HCT116 (cell line): Measurements from ENCODE around the gene LAMB4.

ENCODE experiments used
- ATF3 ChIP-seq: IDR thresholded peaks from 2 replicates; pipeline ENCODE4 v1.6.1; 2012
- CTCF ChIP-seq, 3 experiments: fragments of 200-600 bp in 1 of 3; sonication (generic) in 1 of 3; IDR thresholded peaks in 2 of 3; conservative IDR thresholded peaks in 1 of 3; 2 replicates each; pipeline ENCODE4 v1.5.1; 2012 to 2017; ENCODE audit warnings: low read depth in 2 of 3, low read length in 2 of 3, antibody characterized with exemption in 1 of 3, borderline replicate concordance in 1 of 3, control low read depth in 1 of 3, mild to moderate bottlenecking in 1 of 3, mixed read lengths in 1 of 3, mixed run types in 1 of 3, moderate library complexity in 1 of 3; ENCODE audit not compliant: insufficient read depth in 1 of 3
- EZH2 ChIP-seq: fragments of 200-600 bp; sonication (generic); IDR thresholded peaks from 2 replicates; pipeline ENCODE4 v1.6.1; 2017; ENCODE audit warnings: antibody characterized with exemption, mixed run types
- EZH2phosphoT487 ChIP-seq: fragments of 200-600 bp; IDR thresholded peaks from 2 replicates; pipeline ENCODE4 v1.6.1; 2018; ENCODE audit warnings: antibody characterized with exemption, borderline replicate concordance
- POLR2A ChIP-seq: IDR thresholded peaks from 2 replicates; pipeline ENCODE4 v1.7.0; 2011; ENCODE audit warnings: borderline replicate concordance; ENCODE audit not compliant: insufficient read depth, insufficient read length; ENCODE audit errors: extremely low read depth
- REST ChIP-seq: IDR thresholded peaks from 2 replicates; pipeline ENCODE4 v1.6.1; 2012; ENCODE audit warnings: low read depth
- SIN3A ChIP-seq: IDR thresholded peaks from 2 replicates; pipeline ENCODE4 v1.6.1; 2012; ENCODE audit warnings: low read depth
- SP1 ChIP-seq: IDR thresholded peaks from 2 replicates; pipeline ENCODE4 v1.6.1; 2012; ENCODE audit warnings: low read depth

- TF ChIP-seq CTCF (IDR thresholded peaks at IDR 0.05 in 2 of 3, conservative IDR thresholded peaks at IDR 0.05 in 1 of 3; ENCODE audit: borderline replicate concordance in 1 of 3, insufficient read depth in 1 of 3, low read depth in 2 of 3, low read length in 2 of 3) (no peak), ATF3 (no peak), REST (no peak), POLR2A (no peak), EZH2 (no peak), SP1 (no peak), EZH2phosphoT487 (no peak), SIN3A (no peak)
Measured at GRCh38 chr7:108135446-108136190, 5.5 kb upstream of the LAMB4 start.
